ENCODE measurements around the gene FAM98A.

The FAM98A gene

GRCh38 chr2:33599175-33599942 is at the start of gene FAM98A:
FAM98A (minus strand) TSS chr2:33599299; CDS start chr2:33599221, 78 bp downstream.
- DNase-seq = peak; percentile 99

- no peak for DNase-seq
Observed at GRCh38 chr2:33645861-33646260, 46.8 kb upstream of the FAM98A start.

- no peak for DNase-seq
Observed at GRCh38 chr2:33644215-33644614, 45.1 kb upstream of the FAM98A start.

- no peak for DNase-seq
Observed at GRCh38 chr2:33636001-33636400, 36.9 kb upstream of the FAM98A start.

GRCh38 chr2:33634261-33634910 is 35.3 kb upstream of the FAM98A start:
- no peak for DNase-seq

- no peak for DNase-seq
Observed at GRCh38 chr2:33633315-33633714, 34.2 kb upstream of the FAM98A start.

GRCh38 chr2:33632831-33633230 is 33.7 kb upstream of the FAM98A start:
- DNase-seq = no peak

GRCh38 chr2:33628031-33628827 is 29.1 kb upstream of the FAM98A start:
- no peak for DNase-seq

GRCh38 chr2:33619028-33619427 is 19.9 kb upstream of the FAM98A start:
- no peak for DNase-seq

- no peak for DNase-seq
Observed at GRCh38 chr2:33617989-33618388, 18.9 kb upstream of the FAM98A start.

- no peak for DNase-seq
Observed at GRCh38 chr2:33617401-33617800, 18.3 kb upstream of the FAM98A start.

- no peak for DNase-seq
Observed at GRCh38 chr2:33616873-33617272, 17.8 kb upstream of the FAM98A start.

GRCh38 chr2:33614190-33614589 is 15.1 kb upstream of the FAM98A start:
- no peak for DNase-seq

GRCh38 chr2:33607905-33608304 is 8.8 kb upstream of the FAM98A start:
- DNase-seq = no peak

- DNase-seq = no peak
Observed at GRCh38 chr2:33607251-33607721, 8.2 kb upstream of the FAM98A start.

- DNase-seq = no peak
Observed at GRCh38 chr2:33606622-33607021, 7.5 kb upstream of the FAM98A start.

GRCh38 chr2:33606100-33606499 is 7.0 kb upstream of the FAM98A start:
- no peak for DNase-seq

- DNase-seq = no peak
Observed at GRCh38 chr2:33605056-33605455, 6.0 kb upstream of the FAM98A start.

- DNase-seq = no peak
Observed at GRCh38 chr2:33603416-33603815, 4.3 kb upstream of the FAM98A start.

GRCh38 chr2:33602201-33602830 is 3.2 kb upstream of the FAM98A start:
- DNase-seq = no peak

- no peak for DNase-seq
Observed at GRCh38 chr2:33599943-33600192, 769 bp upstream of the FAM98A start.

GRCh38 chr2:33598561-33599174 is 431 bp downstream of the FAM98A start:
- DNase-seq = no peak

- DNase-seq = no peak
Observed at GRCh38 chr2:33597026-33597425, 2.1 kb downstream of the FAM98A start.

All from NCI-H1694 (cell line).